GM18505 (cell line): ENCODE results near the gene LUC7L2.
"Not testable (repeated sequence)": the region's sequence is repeated elsewhere in the genome, so short reads cannot be mapped to it uniquely, and the experiment has no call there.

Source experiments
- ATAC-seq: cut with Tn5 transposase; IDR thresholded peaks from one replicate; pipeline ENCODE4 v1.9.1; 2021; ENCODE audit not compliant: unreplicated experiment
- POLR2A ChIP-seq: IDR thresholded peaks from 4 replicates; pipeline ENCODE4 v1.6.1; 2011; ENCODE audit warnings: borderline replicate concordance; ENCODE audit not compliant: insufficient read depth, insufficient read length; ENCODE audit errors: extremely low read depth

Gene LUC7L2

DNA sequence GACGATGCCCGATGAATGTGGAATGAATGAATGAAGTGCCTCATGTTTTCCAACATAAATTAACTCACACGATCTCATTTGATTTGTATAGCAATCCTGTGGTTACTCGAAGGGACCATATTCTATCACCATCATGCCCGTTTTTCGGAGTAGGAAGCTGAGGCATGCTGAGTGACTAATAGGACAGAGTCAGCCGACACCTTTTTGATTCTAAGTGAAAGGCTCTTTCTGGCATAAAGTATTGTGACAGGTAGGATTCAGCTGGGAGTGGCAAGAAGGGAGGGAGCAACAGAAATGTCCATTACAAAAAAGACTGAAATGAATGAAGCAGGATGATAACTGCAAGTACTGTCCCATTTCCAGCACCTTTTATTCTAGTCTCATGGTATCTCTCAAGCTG is 68.1 kb downstream of the LUC7L2 start:
- no peak for TF ChIP-seq POLR2A
- no peak for ATAC-seq

DNA sequence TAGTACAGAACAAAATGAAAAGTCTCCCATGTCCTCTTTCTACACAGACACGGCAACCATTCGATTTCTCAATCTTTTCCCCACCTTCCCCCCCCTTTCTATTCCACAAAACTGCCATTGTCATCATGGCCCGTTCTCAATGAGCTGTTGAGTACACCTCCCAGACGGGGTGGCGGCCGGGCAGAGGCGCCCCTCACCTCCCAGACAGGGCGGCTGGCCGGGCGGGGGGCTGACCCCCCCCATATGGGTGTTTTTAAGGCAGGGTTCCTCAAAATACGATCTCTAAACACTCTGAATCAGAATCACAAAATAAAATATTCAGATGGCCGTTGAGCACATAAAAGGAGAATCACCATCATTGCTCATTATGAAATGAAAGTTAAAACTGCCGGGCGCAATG is 70.0 kb downstream of the LUC7L2 start:
- ATAC-seq = not testable (repeated sequence)

DNA sequence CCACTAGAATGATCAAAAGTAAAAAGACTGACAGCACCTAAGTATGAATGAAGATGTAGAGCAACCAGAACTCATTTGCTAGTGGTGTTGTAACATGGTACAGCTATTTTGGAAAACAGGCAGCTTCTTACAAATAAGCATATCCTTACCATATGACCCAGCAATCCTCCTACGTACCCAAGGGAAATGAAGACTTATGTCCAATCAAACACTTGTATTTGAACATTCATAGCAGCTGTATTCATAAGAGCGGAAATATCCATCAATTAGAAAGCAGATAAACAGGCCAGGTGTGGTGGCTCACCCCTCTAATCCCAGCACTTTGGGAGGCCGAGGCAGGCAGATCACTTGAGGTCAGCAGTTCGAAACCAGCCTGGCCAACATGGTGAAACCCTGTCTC is 70.7 kb downstream of the LUC7L2 start:
- ATAC-seq = no peak
- no peak for TF ChIP-seq POLR2A

DNA sequence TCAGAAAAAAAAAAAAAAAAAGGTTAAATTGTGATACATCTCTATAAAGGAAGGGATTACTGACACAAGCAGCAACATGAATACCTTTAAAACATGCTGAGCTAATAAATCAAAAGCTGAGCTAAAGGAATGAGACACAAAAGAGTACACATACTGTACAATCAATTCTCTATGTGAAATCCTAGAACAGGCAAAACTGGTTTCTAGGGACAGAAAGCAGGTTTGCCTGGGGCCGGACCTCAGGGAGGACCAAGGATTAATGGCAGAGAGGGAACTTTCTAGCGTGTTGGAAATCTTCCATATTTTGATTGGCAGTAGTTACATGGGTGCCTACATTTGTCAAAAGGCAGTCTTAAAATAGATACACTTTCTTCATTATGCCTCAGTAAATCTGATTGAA is 71.3 kb downstream of the LUC7L2 start:
- TF ChIP-seq POLR2A = no peak
- no peak for ATAC-seq

DNA sequence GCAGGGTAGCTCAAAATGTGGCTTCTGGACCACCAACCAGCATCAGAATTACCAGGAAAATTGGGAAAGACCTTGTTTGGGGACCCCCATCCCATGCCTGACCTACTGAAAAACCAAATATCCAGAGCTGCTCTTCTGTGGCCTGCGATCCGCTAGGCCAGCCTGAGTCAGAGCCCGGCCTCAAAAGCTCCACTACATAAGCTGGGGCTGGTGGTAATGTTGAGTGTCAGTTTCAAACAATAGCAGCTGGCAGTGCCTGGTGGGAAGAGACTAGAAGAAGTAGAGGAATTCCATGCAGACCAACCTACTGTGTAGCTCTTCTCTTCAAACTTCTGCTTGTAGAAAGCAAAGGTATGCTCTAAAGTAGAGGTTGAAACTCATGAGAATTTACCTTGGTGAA is 71.8 kb downstream of the LUC7L2 start:
- TF ChIP-seq POLR2A = no peak

DNA sequence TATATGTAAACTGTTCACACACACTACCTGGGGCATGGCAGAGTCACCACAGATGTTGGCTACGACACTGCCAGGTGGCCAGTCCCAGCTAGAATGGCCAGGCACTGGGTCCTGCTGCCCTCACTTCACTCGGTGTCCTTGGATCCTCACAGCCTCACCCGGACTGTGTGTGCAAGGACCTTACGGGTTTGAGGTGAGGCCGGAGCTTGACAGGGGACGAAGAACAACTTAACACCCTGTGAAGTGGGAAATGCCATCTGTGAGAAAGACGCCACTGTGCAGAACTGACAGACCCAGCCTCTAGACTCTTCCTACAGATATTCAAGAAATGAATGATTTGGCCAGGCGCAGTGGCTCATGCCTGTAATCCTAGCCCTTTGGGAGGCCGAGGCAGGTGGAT is 77.1 kb downstream of the LUC7L2 start:
- ATAC-seq = no peak
- TF ChIP-seq POLR2A = no peak

More for the DNA sequence above, 71.8 kb downstream of the LUC7L2 start:
- ATAC-seq = no peak

DNA sequence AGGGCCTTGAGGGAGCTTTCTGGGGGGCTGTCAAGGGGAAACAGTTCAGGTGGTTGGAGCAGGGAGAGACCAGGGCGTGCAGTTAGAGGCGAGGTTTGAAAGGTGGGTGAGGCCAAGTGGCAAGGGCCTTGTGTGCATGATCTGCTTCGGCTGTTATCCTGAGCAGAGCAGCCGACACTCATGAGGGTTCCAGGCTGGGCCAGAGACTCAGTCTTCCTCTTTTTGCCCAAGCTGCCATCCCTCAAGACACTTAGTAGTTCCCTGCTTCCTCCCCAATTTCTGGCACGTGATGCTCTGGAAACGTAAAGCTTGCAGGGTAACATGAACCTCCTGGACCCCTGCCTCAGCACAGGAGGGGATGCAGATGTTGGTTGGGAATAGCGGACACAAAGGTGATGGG is 79.7 kb downstream of the LUC7L2 start:
- no peak for TF ChIP-seq POLR2A
- ATAC-seq = no peak

DNA sequence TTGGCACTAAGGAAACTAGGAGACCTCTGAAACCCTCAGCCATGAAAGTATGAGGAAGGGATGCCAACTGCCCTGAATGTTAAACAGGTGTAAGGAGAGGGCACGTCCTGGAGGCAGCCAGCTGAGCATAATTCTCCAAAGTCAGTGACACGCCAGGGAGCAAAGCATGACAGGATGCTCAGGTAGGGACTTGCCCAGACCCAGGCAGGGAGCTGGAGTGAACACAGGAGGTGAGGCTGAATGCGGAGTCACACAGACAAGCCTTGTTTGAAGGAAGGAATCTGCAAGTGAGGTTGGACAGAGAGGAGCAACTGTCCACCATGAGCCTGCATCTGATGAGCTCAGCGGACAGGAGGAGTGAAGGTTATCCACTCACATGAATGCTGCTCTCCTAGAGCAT is 82.3 kb downstream of the LUC7L2 start:
- ATAC-seq = no peak
- no peak for TF ChIP-seq POLR2A

DNA sequence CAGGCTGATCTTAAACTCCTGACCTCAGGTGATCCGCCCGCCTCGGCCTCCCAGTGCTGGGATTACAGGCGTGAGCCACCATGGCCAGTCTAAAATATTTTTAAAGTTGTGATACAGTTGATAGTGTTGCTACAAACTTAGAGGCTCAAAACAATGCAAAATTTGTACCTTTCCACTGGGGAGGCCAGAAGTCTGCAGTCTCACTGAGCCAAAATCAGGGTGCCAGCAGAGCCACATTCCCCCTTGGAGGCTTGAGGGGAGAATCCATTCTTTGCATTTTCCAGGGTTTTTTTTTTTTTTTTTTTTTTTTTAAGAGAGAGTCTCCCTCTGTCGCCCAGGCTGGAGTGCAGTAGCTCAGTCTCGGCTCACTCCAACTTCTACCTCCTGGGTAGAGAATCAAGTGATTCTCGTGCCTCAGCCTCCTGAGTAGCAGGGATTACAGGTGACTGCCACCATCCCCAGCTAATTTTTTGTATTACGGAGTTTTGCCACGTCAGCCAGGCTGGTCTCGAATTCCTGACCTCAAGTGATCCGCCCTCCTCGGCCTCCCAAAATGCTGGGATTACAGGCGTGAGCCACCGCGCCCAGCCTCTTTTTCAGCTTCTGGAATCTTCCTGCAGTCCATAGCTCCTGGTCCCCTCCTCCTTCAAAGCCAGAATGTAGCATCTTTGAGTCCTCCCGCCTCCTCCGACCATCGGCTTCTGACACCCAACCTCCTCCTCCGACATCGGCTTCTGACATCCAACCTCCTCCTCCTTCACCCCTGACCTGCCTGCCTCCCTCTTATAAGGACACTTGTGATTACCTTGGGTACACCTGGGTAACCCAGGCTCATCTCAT is 86.6 kb downstream of the LUC7L2 start:
- no peak for ATAC-seq
- TF ChIP-seq POLR2A = no peak

DNA sequence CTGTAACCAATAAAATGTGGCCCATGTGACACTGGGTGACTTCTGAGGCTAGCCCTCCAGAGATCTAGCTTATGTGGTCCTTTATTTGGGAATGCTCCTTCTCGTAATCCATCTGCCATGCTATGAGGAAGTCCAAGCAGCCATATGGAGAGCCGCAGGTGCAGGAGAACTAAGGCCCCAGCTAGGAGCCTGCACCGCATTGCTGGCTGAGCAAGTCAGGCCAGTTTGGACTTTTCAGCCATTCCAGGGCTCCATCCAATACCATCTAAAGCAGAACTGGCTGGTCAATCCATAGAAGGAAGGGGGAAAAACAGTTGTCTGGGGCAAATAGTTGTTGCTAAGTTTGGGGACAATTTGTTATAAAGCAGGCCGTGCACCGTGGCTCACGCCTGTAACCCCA is 91.2 kb downstream of the LUC7L2 start:
- no peak for ATAC-seq
- TF ChIP-seq POLR2A = no peak

DNA sequence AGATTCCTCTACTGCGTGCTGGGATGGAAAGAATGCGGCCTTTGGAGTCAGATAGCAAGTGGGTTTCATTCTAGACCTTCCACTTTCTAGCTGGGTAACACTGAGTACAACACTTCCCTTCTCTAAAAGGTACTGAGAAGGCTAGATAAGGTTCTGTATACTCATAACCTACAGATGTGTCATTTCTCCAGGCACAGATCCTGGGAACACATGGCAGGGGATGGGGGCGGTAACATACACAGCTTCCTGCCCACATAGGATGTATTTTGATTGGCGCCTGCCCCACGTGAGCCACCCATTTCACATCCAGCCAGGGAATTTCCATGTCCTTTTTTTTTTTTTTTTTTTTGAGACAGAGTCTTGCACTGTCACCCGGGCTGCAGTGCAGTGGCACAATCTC is 91.9 kb downstream of the LUC7L2 start:
- TF ChIP-seq POLR2A = no peak
- no peak for ATAC-seq

DNA sequence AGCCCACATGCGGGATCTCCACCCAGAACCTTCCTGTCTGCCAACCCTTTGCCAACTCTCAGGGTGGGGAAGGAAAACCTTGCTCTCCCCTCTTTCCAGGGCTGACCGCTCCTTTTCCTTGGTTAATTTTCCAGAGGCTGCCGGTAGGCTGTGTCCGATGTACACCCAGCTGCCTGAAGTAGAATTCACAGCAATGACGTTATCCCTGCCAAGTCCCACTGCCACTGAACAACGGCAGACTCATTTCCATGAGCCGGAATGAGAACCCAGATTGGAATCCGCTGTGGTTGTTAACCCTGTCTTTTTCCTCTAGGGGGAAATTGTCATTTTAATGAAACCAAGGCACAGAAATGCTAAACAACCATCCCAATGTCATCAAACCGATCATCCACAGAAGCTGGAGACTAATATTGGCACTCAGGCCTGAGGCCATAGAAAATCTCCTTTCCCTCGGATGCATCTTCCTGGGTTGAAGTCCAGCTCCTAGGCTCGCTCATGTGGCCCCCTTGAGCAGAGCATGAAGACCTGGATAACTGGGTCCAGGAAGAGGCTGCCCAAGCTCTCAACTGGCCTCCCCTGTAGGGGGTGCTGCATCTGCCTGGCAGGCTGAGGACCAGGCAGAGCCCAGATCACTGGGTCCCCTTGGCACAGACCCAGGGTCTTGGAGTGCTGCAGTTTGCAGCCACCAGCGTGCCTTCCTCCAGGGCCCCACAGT is 93.4 kb downstream of the LUC7L2 start:
- TF ChIP-seq POLR2A = no peak
- ATAC-seq = no peak

DNA sequence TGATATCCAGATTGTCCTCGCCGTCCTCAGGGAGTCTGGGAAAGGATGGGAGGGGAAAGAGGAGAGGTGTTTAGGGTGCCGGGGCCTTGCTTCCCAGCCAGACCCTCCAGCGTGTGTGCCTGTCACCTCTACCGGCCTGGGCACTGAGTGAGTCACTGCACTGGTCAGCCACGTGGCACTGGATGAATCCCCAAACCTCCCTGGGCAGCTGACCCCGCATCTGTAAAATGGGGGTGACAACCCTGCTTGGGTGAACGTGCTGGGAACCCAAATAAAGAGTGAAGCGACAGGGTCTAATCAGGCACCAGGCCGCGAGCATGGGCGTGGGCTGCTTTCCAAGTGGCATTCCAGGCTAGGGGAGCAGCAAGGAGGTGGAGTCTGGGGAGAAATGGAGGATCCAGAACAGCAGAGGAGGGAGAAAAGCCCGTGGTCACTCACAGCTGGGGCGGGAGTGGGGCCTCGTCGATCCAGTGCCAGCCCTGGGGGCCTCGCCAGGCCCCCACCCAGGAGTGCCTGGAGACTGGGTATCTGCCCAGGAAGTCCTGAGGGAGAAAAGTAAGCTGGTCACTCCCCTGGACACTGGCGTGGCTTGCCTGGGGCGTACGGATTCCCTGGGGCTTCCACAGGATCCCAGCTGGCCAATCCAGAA is 94.1 kb downstream of the LUC7L2 start:
- TF ChIP-seq POLR2A = no peak

DNA sequence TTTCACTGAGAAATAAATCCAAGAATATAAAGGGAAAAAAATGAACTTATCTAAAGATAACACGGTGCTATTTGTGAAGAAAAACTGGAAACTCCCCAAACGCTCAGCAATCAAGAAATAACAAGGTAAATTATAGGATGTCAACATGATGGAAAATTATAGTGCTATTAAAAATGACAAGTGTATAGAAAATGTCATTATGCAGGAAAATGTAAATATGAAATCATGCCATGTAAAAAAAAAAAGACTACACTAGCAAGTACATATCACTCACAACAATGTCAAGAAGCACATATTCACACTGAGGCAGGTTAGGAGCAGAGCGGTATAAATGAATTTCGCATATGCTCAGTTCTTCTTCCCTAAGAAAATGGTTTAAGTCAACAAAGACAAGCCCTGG is 96.1 kb downstream of the LUC7L2 start:
- TF ChIP-seq POLR2A = no peak
- no peak for ATAC-seq

More for the DNA sequence above, 94.1 kb downstream of the LUC7L2 start:
- no peak for ATAC-seq
